ENCODE results near the gene RPL10. TPM values are rescaled to one million over a fixed set of nuclear protein-coding genes. Genes with fewer than 3 reads are reported as not detected.

Gene RPL10
- total RNA-seq, 1 experiment from 2014 or later = 2,445 TPM

DNA sequence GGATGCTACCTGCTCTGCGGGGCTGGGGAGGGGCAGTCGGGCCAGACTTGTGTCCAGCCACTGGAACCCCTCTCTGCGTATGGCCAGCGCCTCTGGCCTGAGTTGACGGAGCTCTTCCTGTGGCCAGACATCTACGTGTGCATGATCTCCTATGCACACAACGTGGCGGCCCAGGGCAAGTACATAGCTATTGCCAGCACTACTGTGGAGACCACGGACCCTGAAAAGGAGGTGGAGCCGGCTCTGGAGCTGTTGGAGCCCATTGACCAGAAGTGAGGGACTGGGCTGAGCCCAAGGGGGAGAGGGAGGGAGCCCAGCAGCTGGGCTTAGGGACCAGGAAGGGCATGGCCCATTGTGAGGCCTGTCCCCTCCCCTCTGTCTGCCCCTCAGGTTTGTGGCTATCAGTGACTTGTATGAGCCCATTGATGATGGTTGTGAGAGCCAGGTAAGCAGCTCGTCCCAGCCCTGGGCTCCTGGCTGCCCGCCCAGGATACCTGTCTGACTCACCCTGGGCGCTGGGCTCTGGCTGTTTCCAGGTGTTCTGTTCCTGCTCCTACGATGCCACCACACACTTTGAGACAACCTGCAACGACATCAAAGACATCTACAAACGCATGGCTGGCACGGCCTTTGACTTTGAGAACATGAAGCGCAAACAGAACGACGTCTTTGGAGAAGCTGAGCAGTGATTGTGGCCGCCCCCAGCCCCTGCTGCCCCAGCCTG is 44.0 kb downstream of the RPL10 start:
- DNase-seq (ENCODE audit: low spot score) = no peak
- intact Hi-C loops (cut with micrococcal nuclease; ENCODE audit: unreplicated experiment) = no loop called here
- no TSS peak for BruUV-seq (replicated peaks)
- Histone ChIP-seq H3K27ac (ENCODE audit: low read depth, low read length, poor library complexity, severe bottlenecking) (no peak overlapping the region), H3K4me1 (ENCODE audit: insufficient read depth, low read length, poor library complexity, severe bottlenecking) (peaks cover 17% of the 10 kb centered on the region), H3K9me3 (ENCODE audit: low read depth, low read length, poor library complexity, severe bottlenecking) (no peaks in the 10 kb centered on the region), H3K27me3 (replicated peaks; ENCODE audit: insufficient read depth, low read depth, low read length, poor library complexity) (no peaks in the 10 kb centered on the region), H3K4me3 (ENCODE audit: low read depth, low read length, poor library complexity, severe bottlenecking) (no peak overlapping the region), H3K36me3 (ENCODE audit: insufficient read depth, low read length, poor library complexity, severe bottlenecking) (peaks cover 13% of the 10 kb centered on the region)
- TF ChIP-seq, protein P1, sequence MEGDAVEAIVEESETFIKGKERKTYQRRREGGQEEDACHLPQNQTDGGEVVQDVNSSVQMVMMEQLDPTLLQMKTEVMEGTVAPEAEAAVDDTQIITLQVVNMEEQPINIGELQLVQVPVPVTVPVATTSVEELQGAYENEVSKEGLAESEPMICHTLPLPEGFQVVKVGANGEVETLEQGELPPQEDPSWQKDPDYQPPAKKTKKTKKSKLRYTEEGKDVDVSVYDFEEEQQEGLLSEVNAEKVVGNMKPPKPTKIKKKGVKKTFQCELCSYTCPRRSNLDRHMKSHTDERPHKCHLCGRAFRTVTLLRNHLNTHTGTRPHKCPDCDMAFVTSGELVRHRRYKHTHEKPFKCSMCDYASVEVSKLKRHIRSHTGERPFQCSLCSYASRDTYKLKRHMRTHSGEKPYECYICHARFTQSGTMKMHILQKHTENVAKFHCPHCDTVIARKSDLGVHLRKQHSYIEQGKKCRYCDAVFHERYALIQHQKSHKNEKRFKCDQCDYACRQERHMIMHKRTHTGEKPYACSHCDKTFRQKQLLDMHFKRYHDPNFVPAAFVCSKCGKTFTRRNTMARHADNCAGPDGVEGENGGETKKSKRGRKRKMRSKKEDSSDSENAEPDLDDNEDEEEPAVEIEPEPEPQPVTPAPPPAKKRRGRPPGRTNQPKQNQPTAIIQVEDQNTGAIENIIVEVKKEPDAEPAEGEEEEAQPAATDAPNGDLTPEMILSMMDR (conservative IDR thresholded peaks at IDR 0.05; ENCODE audit: low read depth, low read length) = no peak
- ChIA-PET CTCF (no interaction called here), POLR2A (ENCODE audit: low non-redundant PET) (interaction anchor here (1.0 kb wide), 1 partner anchor 44 kb away, joined by 3 read pairs; no protein-coding TSS in a partner anchor)

DNA sequence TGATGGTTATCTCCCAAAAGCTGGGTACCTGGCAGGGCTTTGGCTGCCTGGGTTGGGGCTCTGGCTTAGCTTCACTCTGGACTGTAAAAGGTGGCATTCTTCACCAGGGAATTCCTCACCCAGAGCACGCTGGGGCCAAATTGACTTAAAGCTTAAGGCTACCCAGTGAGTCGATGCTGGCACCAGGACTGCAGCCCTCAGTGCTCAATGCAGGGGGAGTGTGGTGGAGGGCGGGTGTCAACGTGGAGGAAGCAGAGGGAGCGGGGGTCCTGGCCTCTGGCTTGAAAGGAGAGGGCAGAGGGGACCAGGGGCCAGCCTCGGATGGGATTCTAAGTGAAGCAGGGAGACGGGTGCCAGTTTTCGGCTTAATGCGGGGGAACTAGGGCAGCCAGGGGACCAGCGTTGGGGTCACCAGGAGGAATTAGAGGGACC is 45.3 kb downstream of the RPL10 start:
- Histone ChIP-seq H3K36me3 (ENCODE audit: insufficient read depth, low read length, poor library complexity, severe bottlenecking) (peaks cover 17% of the 10 kb centered on the region), H3K27ac (ENCODE audit: low read depth, low read length, poor library complexity, severe bottlenecking) (peak overlapping the region; percentile 65), H3K9me3 (ENCODE audit: low read depth, low read length, poor library complexity, severe bottlenecking) (no peaks in the 10 kb centered on the region), H3K27me3 (replicated peaks; ENCODE audit: insufficient read depth, low read depth, low read length, poor library complexity) (no peaks in the 10 kb centered on the region), H3K4me3 (ENCODE audit: low read depth, low read length, poor library complexity, severe bottlenecking) (peak overlapping the region; percentile 61), H3K4me1 (ENCODE audit: insufficient read depth, low read length, poor library complexity, severe bottlenecking) (peaks cover 10% of the 10 kb centered on the region)
- POLR2A ChIA-PET (ENCODE audit: low non-redundant PET) = no interaction called here
- intact Hi-C loops (cut with micrococcal nuclease; ENCODE audit: unreplicated experiment) = no loop called here
- BruUV-seq (replicated peaks) = no TSS peak
- TF ChIP-seq EZH2 (IDR thresholded peaks at IDR 0.05; ENCODE audit: borderline replicate concordance, low read depth, low read length, poor library complexity, severe bottlenecking) = no peak
- TF ChIP-seq, protein P1 (conservative IDR thresholded peaks at IDR 0.05; ENCODE audit: low read depth, low read length) = no peak
- DNase-seq (ENCODE audit: low spot score) = no peak
- CTCF ChIA-PET = no interaction called here

DNA sequence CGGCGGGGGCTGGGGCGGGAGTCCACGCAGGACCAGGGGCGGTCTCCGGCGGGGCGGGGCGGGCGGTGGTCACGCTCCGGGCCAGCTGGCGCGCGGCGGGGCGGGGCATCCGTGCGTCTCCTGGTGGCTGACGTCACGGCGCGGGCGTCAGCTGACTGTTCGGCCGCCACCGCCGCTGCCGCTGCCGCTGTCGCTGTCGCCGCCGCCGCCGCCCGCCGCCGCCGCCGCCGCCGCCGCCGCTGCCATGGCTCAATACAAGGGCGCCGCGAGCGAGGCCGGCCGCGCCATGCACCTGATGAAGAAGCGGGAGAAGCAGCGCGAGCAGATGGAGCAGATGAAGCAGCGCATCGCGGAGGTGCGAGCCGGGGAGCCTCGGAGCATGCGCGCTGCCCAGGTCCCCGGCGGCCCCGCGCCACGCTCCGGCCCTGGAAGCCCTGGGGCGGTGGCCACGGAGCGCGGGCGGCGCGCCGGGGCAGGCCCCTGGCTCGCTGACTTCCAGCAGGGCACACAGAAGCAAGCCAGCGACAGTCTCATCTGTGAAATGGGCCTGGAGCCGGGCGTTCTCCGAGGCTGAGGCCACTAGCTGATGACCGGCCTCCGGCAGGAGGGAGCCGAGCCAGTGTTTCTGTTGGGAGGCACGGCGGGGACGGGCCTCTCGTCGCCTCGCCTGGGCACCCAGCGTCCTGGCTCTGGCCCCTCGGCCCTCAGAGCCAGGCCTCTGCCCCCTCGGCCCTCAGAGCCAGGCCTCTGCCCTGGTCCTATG is 46.0 kb downstream of the RPL10 start, which contains the start of gene FAM50A:
Gene FAM50A (plus strand): TSS at position 150 of the 763 bp plus-strand sequence. CDS start 95 bp downstream, at position 245.
- peak within 1 kb of the TSS; percentile 61 for H3K4me3 ChIP-seq (ENCODE audit: low read depth, low read length, poor library complexity, severe bottlenecking)
- ChIA-PET CTCF (no interaction called here), POLR2A (ENCODE audit: low non-redundant PET) (no interaction called here)
- peak within 1 kb of the TSS; percentile 78 for H3K27ac ChIP-seq (ENCODE audit: low read depth, low read length, poor library complexity, severe bottlenecking)
- peaks cover 6% of the 10 kb centered on the region for H3K4me1 ChIP-seq (ENCODE audit: insufficient read depth, low read length, poor library complexity, severe bottlenecking)
- peak; percentile 75 for DNase-seq (ENCODE audit: low spot score)
- H3K9me3 ChIP-seq (ENCODE audit: low read depth, low read length, poor library complexity, severe bottlenecking) = no peaks in the 10 kb centered on the region
- no peaks in the 10 kb centered on the region for H3K27me3 ChIP-seq (replicated peaks; ENCODE audit: insufficient read depth, low read depth, low read length, poor library complexity)
- BruUV-seq (replicated peaks) = no TSS peak
- H3K36me3 ChIP-seq (ENCODE audit: insufficient read depth, low read length, poor library complexity, severe bottlenecking) = peaks cover 13% of the 10 kb centered on the region
- intact Hi-C loops (cut with micrococcal nuclease; ENCODE audit: unreplicated experiment) = no loop called here
- TF ChIP-seq EZH2 (IDR thresholded peaks at IDR 0.05; ENCODE audit: borderline replicate concordance, low read depth, low read length, poor library complexity, severe bottlenecking) = no peak
- TF ChIP-seq, protein P1 (conservative IDR thresholded peaks at IDR 0.05; ENCODE audit: low read depth, low read length) = no peak

Measured in A673 (cell line).